HG02610 (cell line): Measurements from ENCODE around the gene SLC35E2B.

Experiments
- ATAC-seq: cut with Tn5 transposase; IDR thresholded peaks from one replicate; pipeline ENCODE4 v1.9.1; 2021; ENCODE audit warnings: mild to moderate bottlenecking, moderate library complexity; ENCODE audit not compliant: unreplicated experiment

The SLC35E2B gene

DNA sequence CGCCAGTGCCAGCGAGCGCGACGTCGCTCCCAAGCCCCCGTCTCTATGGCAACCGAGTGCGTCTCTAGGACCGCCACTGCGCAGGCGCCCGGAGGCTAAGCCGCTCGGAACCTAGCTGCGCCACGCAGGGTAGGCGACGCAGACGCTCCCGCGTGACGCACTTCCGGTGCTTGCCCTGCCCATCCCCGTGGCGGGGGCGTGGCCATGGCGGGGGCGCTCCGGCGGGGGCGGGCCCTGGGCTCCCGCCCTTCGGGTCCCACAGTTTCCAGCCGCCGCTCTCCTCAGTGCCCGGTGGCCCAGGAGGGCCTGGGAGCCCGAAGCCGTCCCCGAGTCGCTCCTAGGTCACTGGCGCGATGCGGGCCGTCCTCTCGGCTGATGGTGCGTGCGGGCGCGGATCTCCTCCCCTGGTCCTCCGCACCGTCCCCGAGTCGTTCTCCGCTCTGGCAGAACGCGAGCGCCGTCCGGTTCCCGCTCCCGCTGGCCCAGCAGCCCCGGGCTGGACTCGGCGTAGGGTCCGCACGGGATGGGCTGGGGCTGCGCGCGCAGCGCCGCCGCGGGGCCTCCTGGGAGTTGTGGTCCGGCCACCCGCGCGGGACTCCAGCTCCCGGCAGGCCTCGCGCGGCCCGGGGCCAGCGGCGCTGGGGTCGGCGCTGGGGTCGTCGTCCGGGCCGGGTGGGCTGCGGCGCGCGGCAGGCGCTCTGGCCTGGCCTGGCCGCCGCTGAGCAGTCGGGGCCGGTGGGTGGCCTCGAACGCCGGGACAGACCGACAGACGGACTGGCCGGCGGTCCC lies 77.1 kb downstream of the SLC35E2B start, which contains the start of gene MIB2:
TSS of gene MIB2 (plus strand) at position 245 of the 789 bp plus-strand sequence. CDS start 7,953 bp downstream, outside the sequence.
- ATAC-seq = peak; percentile 75

DNA sequence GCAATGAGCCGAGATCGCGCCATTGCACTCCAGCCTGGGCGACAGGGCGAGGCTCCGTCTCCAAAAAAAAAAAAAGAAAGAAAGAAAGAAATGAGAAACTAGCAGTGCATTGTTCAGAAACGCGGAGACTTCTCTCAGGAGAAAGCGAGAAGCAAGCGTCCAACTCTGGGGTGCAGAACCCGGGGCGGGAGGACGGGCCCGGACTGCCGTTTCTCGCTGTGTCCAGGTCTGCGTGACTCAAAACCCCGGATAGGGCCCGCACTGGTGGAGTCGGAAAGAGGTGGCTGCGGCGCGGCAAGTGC lies 77.7 kb downstream of the SLC35E2B start:
- no peak for ATAC-seq

DNA sequence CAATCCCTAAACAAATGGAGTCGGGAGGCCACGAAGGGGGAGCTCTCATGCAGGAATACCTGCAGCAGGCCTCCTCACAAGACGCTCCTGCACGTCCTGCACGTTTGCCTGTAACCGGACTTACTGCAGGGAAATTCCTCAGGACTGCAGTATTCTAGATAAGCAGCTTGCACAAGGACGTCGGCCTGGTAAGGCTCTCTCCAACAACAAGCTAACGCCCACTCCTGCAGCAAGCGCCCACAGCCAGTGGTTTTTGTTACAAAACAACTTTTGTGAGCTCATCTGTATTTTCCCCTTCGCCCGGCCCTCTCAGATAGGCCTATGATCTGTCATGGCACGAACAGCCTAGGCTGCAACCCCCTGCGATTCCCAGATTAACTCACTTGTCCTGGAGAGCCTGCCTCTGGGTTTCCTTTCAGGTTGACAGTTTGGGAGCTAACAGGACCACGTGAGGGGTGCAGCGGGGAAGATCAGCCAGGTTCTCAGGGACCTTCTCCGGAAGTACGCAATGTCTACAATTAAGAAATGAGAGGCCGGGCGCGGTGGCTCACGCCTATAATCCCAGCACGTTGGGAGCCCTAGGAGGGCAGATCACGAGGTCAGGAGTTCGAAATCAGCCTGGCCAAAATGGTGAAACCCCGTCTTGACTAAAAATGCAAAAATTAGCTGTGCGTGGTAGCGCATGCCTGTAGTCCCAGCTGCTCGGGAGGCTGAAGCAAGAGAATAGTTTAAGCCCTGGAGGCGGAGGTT lies 78.2 kb downstream of the SLC35E2B start:
- no peak for ATAC-seq

DNA sequence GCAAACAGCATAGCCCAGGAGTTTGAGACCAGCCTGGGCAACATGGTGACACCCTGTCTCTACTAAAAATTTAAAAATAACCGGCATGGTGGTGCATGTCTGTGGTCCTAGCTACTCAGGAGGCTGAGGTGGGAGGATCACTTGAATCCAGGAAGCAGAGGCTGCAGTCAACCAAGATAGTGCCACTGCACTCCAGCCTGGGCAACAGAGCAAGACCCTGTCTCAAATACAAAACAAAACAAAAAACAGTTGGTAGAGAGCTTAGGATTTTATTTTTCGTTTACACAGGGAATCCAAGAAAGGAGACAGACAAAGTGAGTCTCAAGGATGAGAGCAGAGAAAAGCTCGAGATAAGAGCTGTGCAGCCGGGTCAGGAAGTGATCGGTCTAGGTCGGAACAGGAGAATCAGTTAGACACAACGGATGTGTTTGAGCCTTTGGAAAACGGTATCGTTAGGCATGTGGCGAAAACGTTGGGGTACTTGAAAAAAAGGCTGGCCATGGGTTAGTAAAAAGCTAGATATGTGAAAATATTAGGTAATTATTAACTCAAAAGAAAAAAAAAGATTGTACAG lies 79.0 kb downstream of the SLC35E2B start:
- ATAC-seq = no peak

DNA sequence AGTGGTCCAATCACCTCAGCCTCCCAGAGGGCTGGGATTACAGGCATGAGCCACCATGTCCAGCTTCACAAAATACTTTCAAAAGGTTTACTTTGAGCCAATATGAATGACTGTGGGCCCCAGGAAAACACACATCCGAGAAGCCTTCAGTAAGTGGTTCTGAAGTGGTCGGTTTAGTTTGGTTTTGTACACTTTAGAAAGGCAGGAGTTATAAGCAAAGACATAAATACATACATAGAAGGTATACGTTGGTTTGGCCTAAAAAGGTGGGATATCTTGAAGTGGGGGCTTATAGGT lies 80.5 kb downstream of the SLC35E2B start:
- no peak for ATAC-seq

DNA sequence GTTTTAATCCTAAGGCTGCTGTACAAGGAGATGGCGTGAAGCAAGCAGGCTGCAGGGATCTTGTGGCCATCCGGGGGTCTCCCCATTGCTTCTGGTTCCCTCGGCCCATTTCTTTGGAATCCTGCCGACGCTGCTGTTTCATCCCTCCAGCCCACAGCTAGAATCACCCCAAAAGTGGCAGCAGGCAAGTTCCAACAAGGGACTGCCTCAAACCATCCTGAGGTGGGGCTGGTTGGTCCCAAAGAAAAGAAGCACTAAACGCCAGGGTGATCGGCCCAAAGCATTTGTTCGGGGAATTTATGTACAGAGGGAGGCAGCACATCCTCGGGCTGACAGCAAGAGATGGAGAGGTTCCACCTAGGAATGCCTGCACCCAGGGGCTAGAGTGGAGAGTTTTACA lies 81.8 kb downstream of the SLC35E2B start:
- ATAC-seq = no peak

DNA sequence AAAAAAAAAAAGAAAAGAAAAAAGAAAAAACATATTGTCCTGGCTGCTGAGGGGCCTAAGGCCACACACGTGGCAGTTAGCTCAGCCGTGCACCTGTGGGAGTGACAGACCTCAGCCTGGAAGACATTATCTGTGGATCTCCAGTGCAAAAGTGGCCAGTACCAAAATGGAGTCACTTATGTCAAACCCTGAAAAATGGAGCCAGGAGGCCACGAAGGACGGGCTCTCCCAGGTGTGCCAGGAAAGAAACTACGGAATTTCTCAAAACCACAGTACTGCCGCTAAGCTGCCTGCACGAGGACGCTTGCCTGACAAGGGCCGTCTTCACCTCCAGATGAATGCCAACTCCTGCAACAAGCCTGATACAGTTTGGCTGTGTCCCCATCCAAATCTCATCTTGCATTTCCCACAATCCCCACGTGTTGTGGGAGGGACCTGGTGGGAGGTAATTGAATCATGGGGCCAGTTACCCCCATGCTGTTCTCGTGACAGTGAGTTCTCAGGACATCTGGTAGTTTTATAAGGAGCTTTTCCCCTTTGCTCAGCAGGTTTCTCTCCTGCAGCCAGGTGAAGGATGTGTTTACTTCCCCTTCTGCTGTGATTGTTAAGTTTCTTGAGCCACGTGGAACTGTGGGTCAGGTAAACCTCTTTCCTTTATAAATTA lies 82.6 kb downstream of the SLC35E2B start:
- ATAC-seq = no peak
